Glutamatergic neuron (in vitro differentiated cells): ENCODE measurements around the gene OTUD5. TPM values are rescaled to one million over a fixed set of nuclear protein-coding genes. Genes with fewer than 3 reads are reported as not detected.

ENCODE experiments used
- DNase-seq: peaks from one replicate; pipeline ENCODE4 v3.0.0; 2022
- H3K27ac Mint-ChIP-seq: one replicate; pipeline ENCODE4 v1.8.0; 2020; ENCODE audit warnings: mild to moderate bottlenecking, mixed read lengths, inconsistent platforms; ENCODE audit not compliant: unreplicated experiment
- H3K27me3 Mint-ChIP-seq: one replicate; pipeline ENCODE4 v1.8.0; 2020; ENCODE audit warnings: mild to moderate bottlenecking, moderate library complexity, mixed read lengths, inconsistent platforms; ENCODE audit not compliant: unreplicated experiment
- H3K36me3 Mint-ChIP-seq: one replicate; pipeline ENCODE4 v1.8.0; 2020; ENCODE audit warnings: mild to moderate bottlenecking, mixed read lengths, inconsistent platforms; ENCODE audit not compliant: unreplicated experiment
- H3K4me1 Mint-ChIP-seq: one replicate; pipeline ENCODE4 v1.8.0; 2020; ENCODE audit warnings: mild to moderate bottlenecking, low read depth, mixed read lengths, inconsistent platforms; ENCODE audit not compliant: unreplicated experiment
- H3K4me3 Mint-ChIP-seq: one replicate; pipeline ENCODE4 v1.8.0; 2020; ENCODE audit warnings: mild to moderate bottlenecking, mixed read lengths, inconsistent platforms; ENCODE audit not compliant: unreplicated experiment
- H3K9me3 Mint-ChIP-seq: one replicate; pipeline ENCODE4 v1.8.0; 2020; ENCODE audit warnings: mild to moderate bottlenecking, moderate library complexity, mixed read lengths, inconsistent platforms; ENCODE audit not compliant: unreplicated experiment
- long read RNA-seq: library from polyadenylated mRNA; unstranded; transcript quantifications from one replicate; pipeline ENCODE4 v2.0.0, GENCODE V29; 2020; ENCODE audit not compliant: unreplicated experiment
- total RNA-seq: library from RNA; stranded (reverse); fragmentation: NEBNext Ultra II Directional; extraction: Animal tissue kit (Norgen Biotek cat#: 25700); gene quantifications from one replicate; pipeline ENCODE4 v1.2.1, GENCODE V29; 2021; ENCODE audit not compliant: unreplicated experiment
- TF ChIP-seq, protein P1 (sequence below): fragments of 200-600 bp; sonication (generic); IDR thresholded peaks from one replicate; pipeline ENCODE4 v1.5.0; 2021; ENCODE audit not compliant: partially characterized antibody, unreplicated experiment

The OTUD5 gene, protein sequence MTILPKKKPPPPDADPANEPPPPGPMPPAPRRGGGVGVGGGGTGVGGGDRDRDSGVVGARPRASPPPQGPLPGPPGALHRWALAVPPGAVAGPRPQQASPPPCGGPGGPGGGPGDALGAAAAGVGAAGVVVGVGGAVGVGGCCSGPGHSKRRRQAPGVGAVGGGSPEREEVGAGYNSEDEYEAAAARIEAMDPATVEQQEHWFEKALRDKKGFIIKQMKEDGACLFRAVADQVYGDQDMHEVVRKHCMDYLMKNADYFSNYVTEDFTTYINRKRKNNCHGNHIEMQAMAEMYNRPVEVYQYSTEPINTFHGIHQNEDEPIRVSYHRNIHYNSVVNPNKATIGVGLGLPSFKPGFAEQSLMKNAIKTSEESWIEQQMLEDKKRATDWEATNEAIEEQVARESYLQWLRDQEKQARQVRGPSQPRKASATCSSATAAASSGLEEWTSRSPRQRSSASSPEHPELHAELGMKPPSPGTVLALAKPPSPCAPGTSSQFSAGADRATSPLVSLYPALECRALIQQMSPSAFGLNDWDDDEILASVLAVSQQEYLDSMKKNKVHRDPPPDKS
- total RNA-seq: 68.3 TPM
- long read RNA-seq, partial matches to known transcripts: 2 of 15 reads
- long read RNA-seq, other reads (novel, unspliced or antisense): 8 of 15 reads

DNA sequence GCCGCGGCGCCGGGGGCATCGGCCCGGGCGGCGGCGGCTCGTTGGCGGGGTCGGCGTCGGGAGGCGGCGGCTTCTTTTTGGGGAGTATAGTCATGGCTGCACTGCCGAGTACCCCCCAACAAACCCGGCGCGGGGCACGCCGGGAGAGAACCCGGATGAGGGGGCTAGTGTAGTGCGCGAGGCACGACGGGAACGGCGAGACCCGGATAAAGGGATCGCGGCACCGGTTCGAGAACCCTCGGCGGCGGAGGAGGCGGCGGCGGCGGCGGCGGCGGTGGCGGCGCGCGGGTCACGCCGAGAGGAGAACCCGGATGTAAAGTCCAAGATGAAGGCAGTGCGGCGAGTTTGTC lies at the start of gene OTUD5:
TSS of gene OTUD5 (minus strand) at position 131 of the 350 bp plus-strand sequence. CDS start at position 94, 37 bp downstream.
- peaks cover 8% of the 10 kb centered on the region for H3K27me3 Mint-ChIP-seq
- H3K9me3 Mint-ChIP-seq: peaks cover 6% of the 10 kb centered on the region
- TF ChIP-seq, protein P1, sequence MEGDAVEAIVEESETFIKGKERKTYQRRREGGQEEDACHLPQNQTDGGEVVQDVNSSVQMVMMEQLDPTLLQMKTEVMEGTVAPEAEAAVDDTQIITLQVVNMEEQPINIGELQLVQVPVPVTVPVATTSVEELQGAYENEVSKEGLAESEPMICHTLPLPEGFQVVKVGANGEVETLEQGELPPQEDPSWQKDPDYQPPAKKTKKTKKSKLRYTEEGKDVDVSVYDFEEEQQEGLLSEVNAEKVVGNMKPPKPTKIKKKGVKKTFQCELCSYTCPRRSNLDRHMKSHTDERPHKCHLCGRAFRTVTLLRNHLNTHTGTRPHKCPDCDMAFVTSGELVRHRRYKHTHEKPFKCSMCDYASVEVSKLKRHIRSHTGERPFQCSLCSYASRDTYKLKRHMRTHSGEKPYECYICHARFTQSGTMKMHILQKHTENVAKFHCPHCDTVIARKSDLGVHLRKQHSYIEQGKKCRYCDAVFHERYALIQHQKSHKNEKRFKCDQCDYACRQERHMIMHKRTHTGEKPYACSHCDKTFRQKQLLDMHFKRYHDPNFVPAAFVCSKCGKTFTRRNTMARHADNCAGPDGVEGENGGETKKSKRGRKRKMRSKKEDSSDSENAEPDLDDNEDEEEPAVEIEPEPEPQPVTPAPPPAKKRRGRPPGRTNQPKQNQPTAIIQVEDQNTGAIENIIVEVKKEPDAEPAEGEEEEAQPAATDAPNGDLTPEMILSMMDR: no peak
- peak within 1 kb of the TSS; percentile 100 for H3K27ac Mint-ChIP-seq
- peak within 1 kb of the TSS; percentile 100 for H3K4me3 Mint-ChIP-seq
- DNase-seq: peak; percentile 74
- no peaks in the 10 kb centered on the region for H3K36me3 Mint-ChIP-seq
- H3K4me1 Mint-ChIP-seq: peaks cover 7% of the 10 kb centered on the region

DNA sequence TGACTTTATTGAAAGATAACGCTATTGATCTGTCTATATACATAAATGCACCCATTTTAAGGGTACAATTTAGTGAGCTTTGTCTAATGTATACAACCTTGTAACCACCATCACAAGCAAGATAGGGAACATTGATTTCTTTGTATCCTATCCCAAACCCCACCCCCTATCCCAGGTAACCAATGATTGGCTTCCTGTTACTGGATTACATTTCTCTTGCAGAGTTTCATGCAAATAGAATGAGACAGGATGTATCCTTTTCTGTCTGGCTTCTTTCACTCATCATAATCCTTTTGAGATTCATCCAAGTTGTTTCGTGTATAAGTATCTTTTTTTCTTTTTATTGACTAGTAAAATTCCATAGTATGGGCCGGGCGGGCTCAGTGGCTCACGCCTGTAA lies 46.3 kb upstream of the OTUD5 start:
- H3K27ac Mint-ChIP-seq: no peak overlapping the region
- peaks cover 1% of the 10 kb centered on the region for H3K27me3 Mint-ChIP-seq
- no peaks in the 10 kb centered on the region for H3K36me3 Mint-ChIP-seq
- H3K4me1 Mint-ChIP-seq: peaks cover 5% of the 10 kb centered on the region
- H3K4me3 Mint-ChIP-seq: no peak overlapping the region
- no peak for DNase-seq
- TF ChIP-seq, protein P1: no peak
- peaks cover 1% of the 10 kb centered on the region for H3K9me3 Mint-ChIP-seq

DNA sequence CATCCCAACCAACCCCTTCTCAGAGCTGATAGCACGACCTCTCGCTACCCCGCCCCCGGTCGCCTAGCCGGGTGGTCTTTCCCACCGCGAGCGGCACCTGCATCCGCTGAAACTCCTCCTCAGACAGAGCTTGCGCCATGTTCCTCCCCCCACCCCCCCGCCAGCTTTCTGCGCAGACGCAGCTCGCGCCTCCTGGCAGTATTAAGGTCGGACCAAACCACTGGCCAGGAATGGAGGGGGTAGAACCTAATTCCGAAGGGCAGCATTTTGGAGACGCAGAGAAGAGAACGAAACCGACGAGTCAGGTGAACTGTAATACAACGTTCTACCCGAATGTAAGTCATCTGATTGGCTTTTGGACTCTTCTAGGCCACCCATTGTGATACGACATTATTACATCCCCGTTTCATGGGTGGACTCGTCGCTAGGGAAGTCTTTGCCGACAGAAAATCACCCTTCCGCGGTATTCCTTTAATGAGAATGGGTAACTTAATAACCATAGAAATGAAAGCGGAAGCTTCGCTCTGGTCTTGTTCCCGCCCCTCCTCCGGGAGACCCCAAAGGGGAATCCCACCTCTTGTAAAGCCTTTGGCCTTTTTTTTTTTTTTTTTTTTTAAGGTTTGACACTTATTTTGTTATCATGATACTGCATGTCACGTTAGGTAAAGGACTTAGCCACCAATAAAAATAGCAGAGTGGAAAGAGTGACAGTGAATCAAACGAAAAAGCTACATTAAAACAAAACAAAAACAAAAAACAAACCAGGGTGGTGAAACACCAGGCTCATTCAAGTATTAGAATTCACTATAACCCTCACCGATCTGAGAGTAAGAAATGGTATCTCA lies 44.9 kb upstream of the OTUD5 start, which contains the start of gene GRIPAP1:
TSS of gene GRIPAP1 (minus strand) at position 174 of the 845 bp plus-strand sequence. CDS start at position 139, 35 bp downstream.
- no peaks in the 10 kb centered on the region for H3K36me3 Mint-ChIP-seq
- peak within 1 kb of the TSS; percentile 92 for H3K4me3 Mint-ChIP-seq
- TF ChIP-seq, protein P1: no peak
- H3K4me1 Mint-ChIP-seq: peaks cover 5% of the 10 kb centered on the region
- H3K27me3 Mint-ChIP-seq: peaks cover 1% of the 10 kb centered on the region
- peaks cover 1% of the 10 kb centered on the region for H3K9me3 Mint-ChIP-seq
- peak within 1 kb of the TSS; percentile 93 for H3K27ac Mint-ChIP-seq
- peak; percentile 75 for DNase-seq

DNA sequence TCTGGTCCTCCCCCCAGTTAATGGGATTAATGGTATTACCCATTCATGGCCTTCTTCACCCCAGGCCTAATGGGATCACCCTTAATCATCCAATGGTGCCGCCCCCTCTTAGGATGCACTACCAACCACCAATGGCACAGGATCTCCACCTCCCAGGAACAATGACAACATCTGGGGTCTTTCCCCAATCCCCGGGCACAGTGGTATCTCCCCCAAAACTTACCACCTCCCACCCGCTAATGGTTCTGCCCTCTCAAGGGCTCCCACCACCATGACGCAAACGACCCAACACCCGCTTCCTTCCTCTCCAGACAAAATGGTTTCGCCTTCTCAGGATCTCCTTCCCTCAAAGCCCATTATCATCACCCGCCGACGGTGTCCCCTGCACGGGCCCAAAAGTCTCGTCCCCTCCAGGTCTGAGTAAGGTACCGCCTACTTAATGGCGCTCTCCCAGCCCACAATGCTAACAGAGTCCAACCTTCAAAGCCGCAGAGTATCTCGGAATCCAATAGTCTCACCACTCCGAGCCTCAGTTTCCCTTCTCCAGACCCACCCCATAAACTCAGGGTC lies 44.2 kb upstream of the OTUD5 start:
- Mint-ChIP-seq H3K27me3 (peaks cover 1% of the 10 kb centered on the region), H3K9me3 (peaks cover 1% of the 10 kb centered on the region), H3K4me1 (peaks cover 5% of the 10 kb centered on the region), H3K4me3 (peak overlapping the region; percentile 92), H3K27ac (peak overlapping the region; percentile 93), H3K36me3 (no peaks in the 10 kb centered on the region)
- TF ChIP-seq, protein P1: no peak
- peak; percentile 29 for DNase-seq
